KOPT-K1 (cell line): ENCODE results near the gene SCAMP3.

Source experiments
- H3K27ac ChIP-seq: fragments of 200-600 bp; sonication (generic); 2 replicates; pipeline ENCODE4 v1.5.1; 2016; ENCODE audit warnings: antibody characterized with exemption, mild to moderate bottlenecking, low read depth, low read length; ENCODE audit not compliant: poor library complexity, severe bottlenecking
- H3K36me3 ChIP-seq: fragments of 200-600 bp; sonication (generic); 2 replicates; pipeline ENCODE4 v1.5.1; 2017; ENCODE audit warnings: antibody characterized with exemption, mild to moderate bottlenecking, low read length, moderate library complexity; ENCODE audit not compliant: insufficient read depth
- H3K9me3 ChIP-seq: fragments of 200-600 bp; sonication (generic); 2 replicates; pipeline ENCODE4 v1.5.1; 2017; ENCODE audit warnings: antibody characterized with exemption, low read length, mild to moderate bottlenecking; ENCODE audit not compliant: insufficient read depth, poor library complexity, severe bottlenecking

SCAMP3 gene

GRCh38 chr1:155261852-155262673 is at the start of gene SCAMP3:
Gene SCAMP3 (minus strand): TSS chr1:155262360. CDS start chr1:155262151, 209 bp downstream.
- H3K9me3 ChIP-seq, result no peaks in the 10 kb centered on the region
- peaks cover 80% of the 10 kb centered on the region for H3K36me3 ChIP-seq
- H3K27ac ChIP-seq, result peak within 1 kb of the TSS; percentile 78

- Histone ChIP-seq H3K9me3 (no peaks in the 10 kb centered on the region), H3K27ac (peak overlapping the region; percentile 96), H3K36me3 (peaks cover 43% of the 10 kb centered on the region)
These were observed 47.4 kb upstream of the SCAMP3 start for GRCh38 chr1:155309423-155310021.

- H3K27ac ChIP-seq, result peak within 1 kb of the TSS; percentile 96
- peaks cover 35% of the 10 kb centered on the region for H3K36me3 ChIP-seq
These were observed 46.6 kb upstream of the SCAMP3 start, which contains the start of gene FDPS for GRCh38 chr1:155308493-155309422. Gene FDPS (plus strand): TSS chr1:155308866. CDS start chr1:155309790, 924 bp downstream.

DNA sequence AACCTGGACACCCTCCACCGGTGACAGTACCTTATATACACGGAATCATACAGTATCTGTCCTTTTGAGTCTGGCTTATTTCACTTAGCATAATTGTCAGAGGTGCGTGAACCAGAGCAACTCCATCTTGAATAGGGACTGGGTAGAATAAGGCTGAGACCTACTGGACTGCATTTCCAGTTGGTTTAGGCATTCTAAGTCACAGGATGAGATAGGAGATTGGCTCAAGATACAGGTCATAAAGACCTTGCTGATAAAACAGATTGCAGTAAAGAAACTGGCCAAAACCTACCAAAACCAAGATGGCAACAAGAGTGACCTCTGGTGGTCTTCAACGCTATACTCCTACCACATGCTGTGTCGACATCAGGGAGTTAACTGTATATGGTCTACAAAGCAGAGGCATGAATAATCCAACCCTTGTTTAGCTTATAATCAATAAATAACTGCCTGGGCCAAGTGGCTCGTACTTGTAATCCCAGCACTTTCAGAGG is 45.1 kb upstream of the SCAMP3 start:
- Histone ChIP-seq H3K9me3 (no peaks in the 10 kb centered on the region), H3K27ac (peak overlapping the region; percentile 96)

More at GRCh38 chr1:155308493-155309422, 46.6 kb upstream of the SCAMP3 start, which contains the start of gene FDPS:
- H3K9me3 ChIP-seq, result no peaks in the 10 kb centered on the region

DNA sequence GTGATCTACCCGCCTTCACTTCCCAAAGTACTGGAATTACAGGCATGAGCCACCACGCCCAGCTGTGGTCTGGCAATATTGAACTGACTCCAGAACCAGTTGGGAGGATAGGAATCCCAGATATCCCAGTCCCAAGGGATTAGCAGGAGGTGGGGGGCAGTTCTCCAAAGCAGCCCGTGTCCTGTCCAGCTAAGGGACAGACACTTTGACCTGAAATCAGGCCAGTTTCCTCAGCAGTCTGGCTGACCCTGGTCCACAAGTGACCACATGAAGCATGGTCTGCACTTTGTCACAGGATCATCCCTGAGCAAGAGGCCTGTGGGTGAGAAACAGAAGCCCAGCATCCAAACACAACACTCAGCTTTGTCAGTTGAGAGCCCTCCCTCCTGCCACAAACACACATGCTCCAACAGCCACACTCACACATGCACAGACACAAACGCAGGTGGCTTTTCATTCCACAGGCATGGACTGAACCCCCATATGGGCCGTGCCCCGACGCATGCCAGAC is 43.8 kb upstream of the SCAMP3 start:
- Histone ChIP-seq H3K36me3 (peaks cover 8% of the 10 kb centered on the region), H3K9me3 (no peaks in the 10 kb centered on the region), H3K27ac (peak overlapping the region; percentile 16)

More for the DNA sequence above, 45.1 kb upstream of the SCAMP3 start:
- peaks cover 20% of the 10 kb centered on the region for H3K36me3 ChIP-seq

- no peaks in the 10 kb centered on the region for H3K36me3 ChIP-seq
- H3K9me3 ChIP-seq, result no peaks in the 10 kb centered on the region
- no peak overlapping the region for H3K27ac ChIP-seq
These were observed 42.5 kb upstream of the SCAMP3 start for GRCh38 chr1:155304558-155305063.

DNA sequence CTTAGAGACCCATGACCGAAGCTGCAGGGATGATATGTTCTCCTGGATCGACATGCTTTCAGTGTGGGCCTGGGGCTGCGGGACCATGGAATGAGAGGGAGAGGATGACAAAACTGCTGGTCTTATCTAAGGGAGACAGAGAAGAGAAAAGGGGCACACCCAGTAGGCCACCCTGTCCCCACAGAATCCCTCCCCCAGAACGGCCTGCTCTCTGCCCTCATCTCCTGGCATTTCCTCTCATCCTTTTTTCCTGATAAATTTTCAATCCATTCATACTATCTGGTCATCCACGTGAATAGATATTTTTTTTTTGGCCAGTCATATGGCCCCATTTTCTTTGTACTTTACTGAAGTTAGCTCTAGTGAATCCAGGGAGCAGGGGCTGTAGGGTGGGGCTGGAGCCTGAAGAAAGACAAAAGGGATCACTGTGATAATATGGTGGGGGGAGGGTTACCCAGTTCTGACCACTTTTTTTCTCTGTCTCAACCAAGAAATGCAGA is 39.2 kb upstream of the SCAMP3 start, which contains the start of gene PKLR:
Gene PKLR (minus strand): TSS at position 97 of the 500 bp plus-strand sequence. CDS start 43 bp downstream, at position 54.
- H3K9me3 ChIP-seq, result no peaks in the 10 kb centered on the region
- H3K36me3 ChIP-seq, result no peaks in the 10 kb centered on the region
- no peak within 1 kb of the TSS for H3K27ac ChIP-seq

DNA sequence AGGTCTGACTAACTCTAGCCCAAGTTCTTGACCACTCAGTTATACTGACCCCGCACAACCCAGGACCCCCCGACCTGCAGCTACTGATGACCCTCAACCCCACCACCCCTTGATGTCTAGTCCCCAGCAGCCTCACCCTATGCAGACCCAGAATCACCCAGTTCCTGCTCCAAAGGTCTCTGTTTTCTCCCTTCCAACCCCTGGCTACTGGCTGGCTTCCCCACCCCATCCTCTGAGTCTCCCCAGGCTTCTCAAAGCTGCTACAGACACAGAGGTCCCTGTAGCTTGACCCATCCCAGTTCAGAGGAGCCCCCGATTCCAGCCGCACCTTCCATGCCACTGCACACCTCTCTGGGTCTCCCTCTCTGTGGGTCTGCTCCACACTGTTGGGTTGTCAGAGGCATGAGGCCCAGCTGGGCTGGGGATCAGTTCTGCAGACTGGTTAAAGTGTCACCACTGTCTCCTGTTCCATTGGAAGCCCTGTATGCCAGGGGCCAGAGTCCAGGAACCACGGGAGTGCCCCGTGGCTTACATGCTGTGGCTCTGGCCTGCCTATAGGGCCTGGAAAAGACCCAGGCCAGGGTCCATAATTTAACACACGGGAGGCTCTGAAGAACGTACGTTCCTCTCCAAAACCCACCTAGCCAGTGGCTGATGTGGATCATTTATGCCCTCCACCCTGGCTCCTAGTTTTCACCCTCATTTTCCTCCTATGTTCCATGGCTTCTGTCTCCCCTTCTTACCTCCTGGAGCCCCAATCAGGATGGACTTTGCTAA is 38.6 kb upstream of the SCAMP3 start:
- no peak overlapping the region for H3K27ac ChIP-seq
- no peaks in the 10 kb centered on the region for H3K9me3 ChIP-seq
- no peaks in the 10 kb centered on the region for H3K36me3 ChIP-seq

- H3K27ac ChIP-seq, result no peak overlapping the region
These were observed 37.9 kb upstream of the SCAMP3 start for GRCh38 chr1:155300024-155300423.

GRCh38 chr1:155297384-155297783 is 35.2 kb upstream of the SCAMP3 start:
- H3K9me3 ChIP-seq, result no peaks in the 10 kb centered on the region
- H3K36me3 ChIP-seq, result no peaks in the 10 kb centered on the region

More at GRCh38 chr1:155300024-155300423, 37.9 kb upstream of the SCAMP3 start:
- Histone ChIP-seq H3K36me3 (no peaks in the 10 kb centered on the region), H3K9me3 (no peaks in the 10 kb centered on the region)

DNA sequence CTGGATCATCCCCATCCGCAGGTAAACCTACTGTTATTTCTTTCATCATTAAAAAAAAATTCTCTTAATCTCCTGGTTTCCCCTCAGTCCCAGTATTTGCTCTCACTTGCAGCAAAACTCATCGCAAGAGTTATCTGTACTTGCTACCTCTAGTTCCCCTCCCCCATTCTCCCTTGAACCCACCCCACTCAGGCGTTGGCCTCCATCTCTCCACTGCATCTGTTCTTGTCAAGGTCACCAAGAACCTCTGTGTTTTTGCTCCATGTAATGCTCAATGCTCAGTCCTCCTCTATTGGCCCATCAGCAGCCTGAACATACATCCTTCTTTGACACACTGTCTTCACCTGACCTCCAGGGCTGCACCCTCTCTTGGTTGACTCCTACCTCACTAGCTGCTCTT is 34.5 kb upstream of the SCAMP3 start:
- no peak overlapping the region for H3K27ac ChIP-seq
- no peaks in the 10 kb centered on the region for H3K36me3 ChIP-seq
- no peaks in the 10 kb centered on the region for H3K9me3 ChIP-seq

More at GRCh38 chr1:155297384-155297783, 35.2 kb upstream of the SCAMP3 start:
- no peak overlapping the region for H3K27ac ChIP-seq

- H3K9me3 ChIP-seq, result no peaks in the 10 kb centered on the region
- no peak overlapping the region for H3K27ac ChIP-seq
- no peaks in the 10 kb centered on the region for H3K36me3 ChIP-seq
These were observed 33.7 kb upstream of the SCAMP3 start for GRCh38 chr1:155295942-155296267.

DNA sequence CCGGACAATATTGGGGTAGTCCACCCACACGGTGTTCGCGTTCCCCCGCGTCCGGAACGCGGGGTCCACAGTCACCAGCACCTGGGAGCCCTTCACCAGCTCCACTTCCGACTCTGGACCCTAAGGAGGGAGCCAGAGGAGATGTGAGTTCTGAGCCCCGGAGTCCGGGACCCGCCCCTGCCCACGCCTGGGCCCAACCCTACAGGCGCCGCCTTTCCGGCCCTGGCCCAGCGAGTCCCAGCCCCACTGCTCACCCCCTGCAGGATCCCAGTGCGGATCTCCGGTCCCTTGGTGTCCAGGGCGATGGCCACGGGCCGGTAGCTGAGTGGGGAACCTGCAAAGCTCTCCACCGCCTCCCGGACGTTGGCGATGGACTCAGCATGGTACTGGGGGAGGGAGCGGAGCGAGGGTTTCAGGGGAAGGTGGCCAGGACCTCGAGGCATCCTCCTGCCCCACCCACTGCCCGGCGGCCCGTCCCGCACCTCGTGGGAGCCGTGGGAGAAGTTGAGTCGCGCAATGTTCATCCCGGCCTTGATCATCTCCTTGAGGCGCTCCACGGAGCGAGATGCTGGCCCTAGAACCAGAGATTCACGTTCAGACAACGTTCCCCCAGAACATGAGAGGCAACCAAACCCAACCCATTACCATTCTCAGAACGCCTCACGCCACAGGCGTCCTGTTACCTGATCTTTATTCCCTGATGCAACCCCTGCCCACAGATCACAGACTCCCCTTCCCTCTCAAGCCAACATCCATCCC is 33.2 kb upstream of the SCAMP3 start:
- Histone ChIP-seq H3K36me3 (no peaks in the 10 kb centered on the region), H3K27ac (no peak overlapping the region)

More for the DNA sequence above, 33.2 kb upstream of the SCAMP3 start:
- no peaks in the 10 kb centered on the region for H3K9me3 ChIP-seq
